ENCODE data around the gene KDM4F.

KDM4F gene

GRCh38 chr11:95081412-95081811 lies 32.2 kb downstream of the KDM4F start:
- no peak for ATAC-seq
- no peak for TF ChIP-seq TOX (CRISPR knock-in tag; IDR thresholded peaks at IDR 0.05; ENCODE audit: borderline replicate concordance)
- no peak for TF ChIP-seq SNAI2 (CRISPR knock-in tag; IDR thresholded peaks at IDR 0.05)
- TF ChIP-seq ESRRG (CRISPR knock-in tag; IDR thresholded peaks at IDR 0.05), result no peak
- no peak for TF ChIP-seq ZNF70 (CRISPR knock-in tag; IDR thresholded peaks at IDR 0.05)
- no peak for TF ChIP-seq ZFP3 (CRISPR knock-in tag; IDR thresholded peaks at IDR 0.05)
- no peak for TF ChIP-seq CREB5 (CRISPR knock-in tag; IDR thresholded peaks at IDR 0.05; ENCODE audit: low read depth)

GRCh38 chr11:95082576-95083001 lies 33.4 kb downstream of the KDM4F start:
- TF ChIP-seq SNAI2 (CRISPR knock-in tag; IDR thresholded peaks at IDR 0.05) (no peak), TOX (CRISPR knock-in tag; IDR thresholded peaks at IDR 0.05; ENCODE audit: borderline replicate concordance) (no peak), CSRNP3 (CRISPR knock-in tag; IDR thresholded peaks at IDR 0.05) (no peak), ZNF8 (CRISPR knock-in tag; IDR thresholded peaks at IDR 0.05) (no peak)
- no peak for ATAC-seq

GRCh38 chr11:95084509-95084908 lies 35.3 kb downstream of the KDM4F start:
- no peak for ATAC-seq
- no peak for TF ChIP-seq ZNF70 (CRISPR knock-in tag; IDR thresholded peaks at IDR 0.05)
- TF ChIP-seq GLIS3 (CRISPR knock-in tag; IDR thresholded peaks at IDR 0.05), result no peak
- no peak for TF ChIP-seq BACH2 (CRISPR knock-in tag; IDR thresholded peaks at IDR 0.05; ENCODE audit: borderline replicate concordance)
- TF ChIP-seq ARNTL (CRISPR knock-in tag; IDR thresholded peaks at IDR 0.05; ENCODE audit: borderline replicate concordance, low read depth), result no peak

GRCh38 chr11:95085117-95085816 lies 36.0 kb downstream of the KDM4F start:
- no peak for TF ChIP-seq TCF4 (CRISPR knock-in tag; IDR thresholded peaks at IDR 0.05; ENCODE audit: borderline replicate concordance)
- TF ChIP-seq PATZ1 (CRISPR knock-in tag; IDR thresholded peaks at IDR 0.05; ENCODE audit: borderline replicate concordance), result no peak
- TF ChIP-seq TOX (CRISPR knock-in tag; IDR thresholded peaks at IDR 0.05; ENCODE audit: borderline replicate concordance), result no peak
- no peak for ATAC-seq

GRCh38 chr11:95086151-95086550 lies 36.9 kb downstream of the KDM4F start:
- TF ChIP-seq TCF4 (CRISPR knock-in tag; IDR thresholded peaks at IDR 0.05; ENCODE audit: borderline replicate concordance) (no peak), ISL1 (CRISPR knock-in tag; IDR thresholded peaks at IDR 0.05) (no peak), CREB5 (CRISPR knock-in tag; IDR thresholded peaks at IDR 0.05; ENCODE audit: low read depth) (no peak), CSRNP3 (CRISPR knock-in tag; IDR thresholded peaks at IDR 0.05) (no peak), ZNF8 (CRISPR knock-in tag; IDR thresholded peaks at IDR 0.05) (no peak), ZC3H10 (CRISPR knock-in tag; IDR thresholded peaks at IDR 0.05) (no peak), POU6F1 (CRISPR knock-in tag; IDR thresholded peaks at IDR 0.05; ENCODE audit: borderline replicate concordance, low read depth) (no peak), PPARA (CRISPR knock-in tag; IDR thresholded peaks at IDR 0.05; ENCODE audit: borderline replicate concordance) (no peak), CSDC2 (CRISPR knock-in tag; IDR thresholded peaks at IDR 0.05) (no peak), OSR1 (CRISPR knock-in tag; IDR thresholded peaks at IDR 0.05) (no peak), GLIS3 (CRISPR knock-in tag; IDR thresholded peaks at IDR 0.05) (no peak), TOX (CRISPR knock-in tag; IDR thresholded peaks at IDR 0.05; ENCODE audit: borderline replicate concordance) (no peak), PATZ1 (CRISPR knock-in tag; IDR thresholded peaks at IDR 0.05; ENCODE audit: borderline replicate concordance) (no peak), SNAI2 (CRISPR knock-in tag; IDR thresholded peaks at IDR 0.05) (no peak), ESRRG (CRISPR knock-in tag; IDR thresholded peaks at IDR 0.05) (no peak)
- no peak for ATAC-seq
